Suprapubic skin (tissue), 3 donors: ENCODE measurements around the gene NOXO1.

Source experiments
- EP300 ChIP-seq: sonication (generic); formaldehyde crosslinking; IDR thresholded peaks from one replicate; pipeline ENCODE4 v1.6.1; 2017; ENCODE audit warnings: antibody characterized with exemption
- POLR2A ChIP-seq, 2 donors: fragments of 450-650 bp; IDR thresholded peaks; one replicate each; pipeline ENCODE4 v1.6.1; 2017; ENCODE audit warnings: antibody characterized with exemption in 2 of 2, mild to moderate bottlenecking in 2 of 2, moderate library complexity in 2 of 2
- TF ChIP-seq, protein P1 (sequence below), 2 donors: fragments of 200-600 bp in 1 of 2; fragments of 450-650 bp in 1 of 2; sonication (generic) in 1 of 2; IDR thresholded peaks; one replicate each; pipeline ENCODE4 v1.5.1; 2016 to 2019; ENCODE audit warnings: antibody characterized with exemption in 2 of 2, mild to moderate bottlenecking in 1 of 2, moderate library complexity in 1 of 2

GRCh38 chr16:2001035-2001434 lies 19.8 kb upstream of the NOXO1 start:
- TF ChIP-seq, protein P1, sequence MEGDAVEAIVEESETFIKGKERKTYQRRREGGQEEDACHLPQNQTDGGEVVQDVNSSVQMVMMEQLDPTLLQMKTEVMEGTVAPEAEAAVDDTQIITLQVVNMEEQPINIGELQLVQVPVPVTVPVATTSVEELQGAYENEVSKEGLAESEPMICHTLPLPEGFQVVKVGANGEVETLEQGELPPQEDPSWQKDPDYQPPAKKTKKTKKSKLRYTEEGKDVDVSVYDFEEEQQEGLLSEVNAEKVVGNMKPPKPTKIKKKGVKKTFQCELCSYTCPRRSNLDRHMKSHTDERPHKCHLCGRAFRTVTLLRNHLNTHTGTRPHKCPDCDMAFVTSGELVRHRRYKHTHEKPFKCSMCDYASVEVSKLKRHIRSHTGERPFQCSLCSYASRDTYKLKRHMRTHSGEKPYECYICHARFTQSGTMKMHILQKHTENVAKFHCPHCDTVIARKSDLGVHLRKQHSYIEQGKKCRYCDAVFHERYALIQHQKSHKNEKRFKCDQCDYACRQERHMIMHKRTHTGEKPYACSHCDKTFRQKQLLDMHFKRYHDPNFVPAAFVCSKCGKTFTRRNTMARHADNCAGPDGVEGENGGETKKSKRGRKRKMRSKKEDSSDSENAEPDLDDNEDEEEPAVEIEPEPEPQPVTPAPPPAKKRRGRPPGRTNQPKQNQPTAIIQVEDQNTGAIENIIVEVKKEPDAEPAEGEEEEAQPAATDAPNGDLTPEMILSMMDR (IDR thresholded peaks at IDR 0.05): no peak
- TF ChIP-seq POLR2A (IDR thresholded peaks at IDR 0.05) (no peak), EP300 (no peak)
